Peyer's patch (tissue), 4 donors: ENCODE data around the gene MARF1.

Source experiments
- POLR2A ChIP-seq, 2 donors: fragments of 450-650 bp; IDR thresholded peaks; one replicate each; pipeline ENCODE4 v1.5.1; 2017; ENCODE audit warnings: antibody characterized with exemption in 2 of 2, mild to moderate bottlenecking in 2 of 2, moderate library complexity in 2 of 2
- TF ChIP-seq, protein P1 (sequence below), 6 experiments: fragments of 450-650 bp in 4 of 6; fragments of 200-600 bp in 2 of 6; sonication (generic) in 1 of 6; IDR thresholded peaks; one replicate each; pipeline ENCODE4 v1.5.1; 2017 to 2019; ENCODE audit warnings: antibody characterized with exemption in 6 of 6, mild to moderate bottlenecking in 3 of 6, moderate library complexity in 1 of 6

GRCh38 chr16:15640966-15641365 is 2.0 kb downstream of the MARF1 start:
- TF ChIP-seq, protein P1, sequence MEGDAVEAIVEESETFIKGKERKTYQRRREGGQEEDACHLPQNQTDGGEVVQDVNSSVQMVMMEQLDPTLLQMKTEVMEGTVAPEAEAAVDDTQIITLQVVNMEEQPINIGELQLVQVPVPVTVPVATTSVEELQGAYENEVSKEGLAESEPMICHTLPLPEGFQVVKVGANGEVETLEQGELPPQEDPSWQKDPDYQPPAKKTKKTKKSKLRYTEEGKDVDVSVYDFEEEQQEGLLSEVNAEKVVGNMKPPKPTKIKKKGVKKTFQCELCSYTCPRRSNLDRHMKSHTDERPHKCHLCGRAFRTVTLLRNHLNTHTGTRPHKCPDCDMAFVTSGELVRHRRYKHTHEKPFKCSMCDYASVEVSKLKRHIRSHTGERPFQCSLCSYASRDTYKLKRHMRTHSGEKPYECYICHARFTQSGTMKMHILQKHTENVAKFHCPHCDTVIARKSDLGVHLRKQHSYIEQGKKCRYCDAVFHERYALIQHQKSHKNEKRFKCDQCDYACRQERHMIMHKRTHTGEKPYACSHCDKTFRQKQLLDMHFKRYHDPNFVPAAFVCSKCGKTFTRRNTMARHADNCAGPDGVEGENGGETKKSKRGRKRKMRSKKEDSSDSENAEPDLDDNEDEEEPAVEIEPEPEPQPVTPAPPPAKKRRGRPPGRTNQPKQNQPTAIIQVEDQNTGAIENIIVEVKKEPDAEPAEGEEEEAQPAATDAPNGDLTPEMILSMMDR (IDR thresholded peaks at IDR 0.05), result no peak
- no peak for TF ChIP-seq POLR2A (IDR thresholded peaks at IDR 0.05)
